ENCODE results near the gene RNF223.

- TF ChIP-seq RNF2 (IDR thresholded peaks at IDR 0.05; ENCODE audit: borderline replicate concordance, low read depth) (no peak), POLR2A (IDR thresholded peaks at IDR 0.05; ENCODE audit: low read length) (no peak), CTCF (IDR thresholded peaks at IDR 0.05) (no peak)
Measured at GRCh38 chr1:1024771-1025699, 49.1 kb downstream of the RNF223 start.
